Measurements from ENCODE around the gene RSL24D1.

The RSL24D1 gene

GRCh38 chr15:55196458-55197361 lies at the start of gene RSL24D1:
Gene RSL24D1 (minus strand): TSS chr15:55196941. CDS start chr15:55196890, 51 bp downstream.
- peak; percentile 100 for DNase-seq

DNA sequence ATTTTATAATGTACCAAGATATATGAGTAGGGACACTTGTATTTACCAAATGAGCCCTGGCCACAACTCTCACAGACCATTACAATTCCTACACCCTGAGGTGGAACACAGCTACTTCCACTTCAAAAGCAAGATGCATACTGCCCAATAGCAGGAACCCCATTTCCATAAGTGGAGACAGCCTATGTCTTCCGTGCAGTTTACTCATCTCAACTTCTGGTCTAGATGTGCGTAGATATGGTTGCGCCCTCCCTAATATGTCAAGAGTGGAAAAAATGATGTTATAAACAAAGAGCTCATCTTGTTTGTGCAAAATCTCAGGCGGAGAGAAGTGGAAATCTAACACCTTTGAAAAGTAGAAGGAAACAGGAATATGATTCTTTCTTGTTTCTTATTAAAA lies 48.3 kb upstream of the RSL24D1 start:
- DNase-seq = no peak

DNA sequence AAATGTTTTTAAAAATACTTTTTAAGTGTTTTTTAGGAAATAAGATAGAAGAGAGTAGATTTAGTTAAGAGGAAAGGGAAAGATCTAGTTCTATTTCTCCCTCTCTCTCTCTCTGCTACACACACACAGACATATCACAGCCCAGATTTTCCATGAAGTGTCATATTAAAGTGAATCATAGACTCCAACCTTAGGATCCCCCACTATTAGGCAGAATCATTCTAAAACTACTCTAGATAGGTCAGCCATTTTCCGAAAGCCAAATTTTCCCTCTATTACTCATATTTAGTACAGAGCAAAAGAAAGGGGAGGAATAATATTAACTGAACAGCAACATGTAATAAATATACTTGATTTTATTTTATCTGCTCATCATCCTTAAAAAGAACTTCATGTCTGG lies 45.1 kb upstream of the RSL24D1 start:
- DNase-seq = peak; percentile 33

- no peak for DNase-seq
Measured at GRCh38 chr15:55241186-55241585, 44.4 kb upstream of the RSL24D1 start.

DNA sequence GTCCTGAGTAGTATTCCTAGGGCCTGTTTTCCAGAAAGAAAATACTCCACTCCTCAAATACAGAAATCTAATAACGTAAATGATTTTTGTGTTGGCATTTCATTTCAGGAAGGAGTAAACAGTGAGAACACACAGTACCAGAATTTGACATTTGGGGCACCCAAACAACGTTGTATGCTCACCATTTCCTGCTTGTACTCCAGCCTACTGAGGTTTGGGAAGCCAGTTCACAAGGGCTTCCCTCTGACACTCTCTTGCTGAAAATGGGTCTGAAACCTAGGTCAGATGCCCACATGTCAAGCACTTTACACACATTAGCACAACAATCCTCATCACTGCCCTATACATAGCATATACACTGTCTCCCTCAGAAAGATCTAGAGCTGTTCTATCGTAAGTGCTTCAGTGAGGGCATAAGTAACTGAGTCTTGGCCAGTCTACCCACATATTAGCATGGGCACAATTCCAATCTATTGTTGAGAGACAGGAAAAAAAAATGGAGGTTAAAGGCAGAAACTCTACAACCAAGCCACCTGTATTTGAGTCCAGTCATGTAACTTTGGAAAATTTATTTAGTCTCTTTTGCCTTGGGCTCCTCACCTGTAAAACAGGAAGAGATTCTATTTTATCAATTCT lies 43.5 kb upstream of the RSL24D1 start:
- DNase-seq = no peak

GRCh38 chr15:55239440-55240124 lies 42.8 kb upstream of the RSL24D1 start:
- DNase-seq = no peak

DNA sequence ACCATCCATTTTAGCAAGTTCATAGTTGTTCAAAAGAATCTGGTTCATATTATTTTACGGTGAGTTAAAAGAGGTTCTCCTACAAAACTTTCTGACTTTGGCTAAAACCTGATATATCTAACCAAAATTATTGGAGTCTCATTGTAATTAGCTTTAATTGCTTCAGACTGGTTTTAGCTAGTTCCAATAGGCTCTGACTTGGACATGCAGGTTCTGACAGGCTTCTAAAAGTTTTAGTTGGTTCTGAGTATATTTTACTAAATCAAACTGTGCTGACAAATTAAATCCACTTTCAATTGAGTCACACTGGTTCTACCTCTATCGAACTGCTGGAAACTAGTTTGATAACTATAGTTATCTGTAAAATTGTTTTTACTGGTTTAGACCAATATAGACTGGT lies 42.1 kb upstream of the RSL24D1 start:
- DNase-seq = no peak

GRCh38 chr15:55237219-55238130 lies 40.7 kb upstream of the RSL24D1 start:
- no peak for DNase-seq

GRCh38 chr15:55235546-55236036 lies 38.9 kb upstream of the RSL24D1 start:
- no peak for DNase-seq

- DNase-seq = no peak
Measured at GRCh38 chr15:55234800-55235104, 38.0 kb upstream of the RSL24D1 start.

GRCh38 chr15:55234104-55234799 lies 37.5 kb upstream of the RSL24D1 start:
- DNase-seq = no peak

DNA sequence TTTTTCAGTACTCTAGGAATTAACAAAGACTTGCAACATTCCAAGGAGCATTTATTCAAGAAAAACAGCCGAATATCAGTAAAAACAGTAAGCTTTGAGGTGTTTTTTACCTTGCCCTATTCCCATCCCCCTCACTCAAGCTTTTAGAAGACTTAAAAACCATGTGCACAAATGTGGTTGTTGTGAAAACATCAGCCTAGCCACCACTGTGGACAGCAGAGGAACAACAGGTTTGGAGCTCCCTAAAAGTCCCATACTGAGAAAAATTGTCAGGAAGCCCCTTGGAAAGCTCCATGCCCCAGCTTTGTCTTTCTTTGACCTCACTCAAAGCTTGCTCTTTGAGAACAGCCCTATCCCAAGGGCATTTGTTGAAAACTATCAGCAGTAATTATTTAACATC lies 34.7 kb upstream of the RSL24D1 start:
- no peak for DNase-seq

- no peak for DNase-seq
Measured at GRCh38 chr15:55230953-55231352, 34.2 kb upstream of the RSL24D1 start.

GRCh38 chr15:55230051-55230670 lies 33.4 kb upstream of the RSL24D1 start:
- peak; percentile 23 for DNase-seq

DNA sequence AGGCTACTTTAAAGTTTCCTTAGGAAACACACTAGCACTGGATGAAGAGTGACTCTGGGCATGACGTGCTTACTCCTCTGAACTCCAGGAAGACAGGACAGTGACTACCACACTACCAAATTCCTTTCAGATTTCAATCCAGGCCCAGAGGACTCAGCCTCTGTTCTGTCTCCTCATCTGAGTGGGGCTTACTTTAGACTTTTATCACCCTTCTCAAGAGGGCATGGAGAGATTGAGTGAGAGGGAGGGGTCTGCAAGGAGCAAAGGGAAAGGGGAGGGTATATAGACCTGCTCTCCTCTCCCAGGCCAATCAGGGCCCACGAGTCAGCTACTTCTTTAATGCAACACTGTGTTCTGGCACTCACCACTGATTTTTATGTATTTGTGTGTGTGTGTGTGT lies 29.4 kb upstream of the RSL24D1 start:
- no peak for DNase-seq

DNA sequence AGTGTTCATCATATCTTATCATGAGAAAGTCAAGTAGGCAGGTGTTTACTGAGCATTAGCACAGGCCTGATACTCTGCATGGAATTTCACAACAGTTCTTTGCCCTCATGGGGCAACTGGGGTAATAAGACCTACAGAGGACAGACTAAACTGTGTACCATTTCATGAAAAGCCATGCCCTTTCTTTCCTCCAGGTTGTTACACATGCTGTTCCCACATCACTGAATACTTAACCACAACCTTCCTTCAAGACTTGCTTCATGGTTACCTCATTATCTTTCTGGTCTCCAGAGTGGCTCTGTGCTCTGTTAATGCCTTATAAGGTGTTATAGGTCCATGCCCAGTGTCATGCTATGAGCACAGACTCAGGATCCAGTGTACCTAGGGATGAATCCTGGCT lies 28.2 kb upstream of the RSL24D1 start:
- no peak for DNase-seq

GRCh38 chr15:55222588-55222987 lies 25.8 kb upstream of the RSL24D1 start:
- no peak for DNase-seq

- peak; percentile 94 for DNase-seq
Measured at GRCh38 chr15:55221090-55222011, 24.6 kb upstream of the RSL24D1 start.

GRCh38 chr15:55220606-55221005 lies 23.9 kb upstream of the RSL24D1 start:
- DNase-seq = no peak

DNA sequence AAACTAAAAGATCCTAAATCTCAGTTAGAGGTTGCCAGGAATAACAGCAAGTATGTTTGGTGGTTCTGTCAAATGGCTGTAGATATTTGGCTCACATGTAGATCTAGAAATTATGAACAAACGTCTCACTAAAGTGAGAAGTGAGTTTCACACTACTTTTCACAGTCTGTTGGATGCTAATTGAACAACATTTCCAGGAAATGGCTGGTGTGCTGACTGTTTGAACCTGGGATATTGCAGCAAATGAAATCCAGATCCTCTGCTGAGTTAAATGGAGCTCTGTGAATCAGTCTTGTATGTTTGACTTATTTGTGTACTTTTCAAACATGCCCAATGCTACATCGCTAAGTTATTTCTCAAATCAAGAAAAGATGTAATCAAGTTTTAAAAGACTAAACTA lies 21.3 kb upstream of the RSL24D1 start:
- no peak for DNase-seq

Measured in NCI-H226 (cell line).